Progenitor cell of endocrine pancreas (in vitro differentiated cells): ENCODE measurements around the gene WIPF3. TPM values are rescaled to one million over a fixed set of nuclear protein-coding genes. Genes with fewer than 3 reads are reported as not detected.

Source experiments
- DNase-seq: peaks from one replicate; pipeline ENCODE4 v3.0.0; 2021; ENCODE audit warnings: low spot score; ENCODE audit not compliant: unreplicated experiment
- H3K27ac Mint-ChIP-seq: 2 replicates; pipeline ENCODE4 v1.8.0; 2021; ENCODE audit warnings: mild to moderate bottlenecking, moderate library complexity, mixed read lengths
- H3K27me3 Mint-ChIP-seq: 2 replicates; pipeline ENCODE4 v1.8.0; 2021; ENCODE audit warnings: mixed read lengths
- H3K36me3 Mint-ChIP-seq: 2 replicates; pipeline ENCODE4 v1.8.0; 2022; ENCODE audit warnings: mixed read lengths; ENCODE audit not compliant: insufficient read depth
- H3K4me1 Mint-ChIP-seq: 2 replicates; pipeline ENCODE4 v1.8.0; 2021; ENCODE audit warnings: low read depth, mixed read lengths
- H3K4me3 Mint-ChIP-seq: 2 replicates; pipeline ENCODE4 v1.8.0; 2021; ENCODE audit warnings: low read depth, mild to moderate bottlenecking, moderate library complexity, mixed read lengths
- H3K9me3 Mint-ChIP-seq: 2 replicates; pipeline ENCODE4 v1.8.0; 2021; ENCODE audit warnings: low read depth, mixed read lengths
- CTCF ChIP-seq: fragments of 200-600 bp; sonication (generic); IDR thresholded peaks from one replicate; pipeline ENCODE4 v1.5.0; 2021; ENCODE audit warnings: antibody characterized with exemption, mild to moderate bottlenecking; ENCODE audit not compliant: unreplicated experiment
- total RNA-seq: library from RNA; stranded (reverse); gene quantifications from 2 replicates; pipeline ENCODE4 v1.2.1, GENCODE V29; 2021

WIPF3 gene
- total RNA-seq, 1 donor from 2014 or later: 8.9 TPM

- H3K9me3 Mint-ChIP-seq: no peaks in the 10 kb centered on the region
- H3K27me3 Mint-ChIP-seq: no peaks in the 10 kb centered on the region
- H3K4me1 Mint-ChIP-seq: peaks cover 15% of the 10 kb centered on the region
- no peak overlapping the region for H3K4me3 Mint-ChIP-seq
- H3K36me3 Mint-ChIP-seq: peaks cover 2% of the 10 kb centered on the region
- no peak for TF ChIP-seq CTCF
- H3K27ac Mint-ChIP-seq: no peak overlapping the region
- DNase-seq: no peak
These were observed 38.3 kb downstream of the WIPF3 start for GRCh38 chr7:29844559-29844958.

- Mint-ChIP-seq H3K36me3 (peaks cover 2% of the 10 kb centered on the region), H3K27me3 (peaks cover 3% of the 10 kb centered on the region), H3K4me3 (no peak overlapping the region), H3K4me1 (peaks cover 20% of the 10 kb centered on the region), H3K27ac (peak overlapping the region; percentile 1), H3K9me3 (no peaks in the 10 kb centered on the region)
- DNase-seq: no peak
- no peak for TF ChIP-seq CTCF
These were observed 41.2 kb downstream of the WIPF3 start for GRCh38 chr7:29847496-29847895.

DNA sequence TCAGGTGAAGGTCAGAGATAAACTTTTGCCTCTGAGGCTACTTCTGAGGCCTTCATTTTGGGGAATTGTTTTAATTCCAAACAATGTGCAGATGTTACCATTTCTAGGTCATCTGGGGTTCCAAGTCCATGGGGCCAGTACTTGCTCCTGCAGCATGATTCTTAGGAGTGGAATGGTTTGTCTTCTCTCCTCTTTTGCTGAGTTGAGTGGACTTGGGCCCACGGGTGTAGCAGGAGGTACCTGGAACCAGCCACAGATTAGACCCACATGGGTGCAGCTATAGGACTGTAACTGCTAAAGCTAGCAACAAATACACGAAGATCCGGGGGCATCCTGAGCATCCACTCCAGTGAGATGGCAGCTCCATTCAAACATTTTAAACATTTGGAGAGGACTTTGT, 41.6 kb downstream of the WIPF3 start:
- Mint-ChIP-seq H3K4me3 (no peak overlapping the region), H3K27me3 (peaks cover 3% of the 10 kb centered on the region), H3K27ac (no peak overlapping the region), H3K36me3 (peaks cover 2% of the 10 kb centered on the region), H3K4me1 (peaks cover 17% of the 10 kb centered on the region), H3K9me3 (no peaks in the 10 kb centered on the region)
- no peak for TF ChIP-seq CTCF
- DNase-seq: no peak

- no peak for DNase-seq
These were observed 42.6 kb downstream of the WIPF3 start for GRCh38 chr7:29848941-29849340.

DNA sequence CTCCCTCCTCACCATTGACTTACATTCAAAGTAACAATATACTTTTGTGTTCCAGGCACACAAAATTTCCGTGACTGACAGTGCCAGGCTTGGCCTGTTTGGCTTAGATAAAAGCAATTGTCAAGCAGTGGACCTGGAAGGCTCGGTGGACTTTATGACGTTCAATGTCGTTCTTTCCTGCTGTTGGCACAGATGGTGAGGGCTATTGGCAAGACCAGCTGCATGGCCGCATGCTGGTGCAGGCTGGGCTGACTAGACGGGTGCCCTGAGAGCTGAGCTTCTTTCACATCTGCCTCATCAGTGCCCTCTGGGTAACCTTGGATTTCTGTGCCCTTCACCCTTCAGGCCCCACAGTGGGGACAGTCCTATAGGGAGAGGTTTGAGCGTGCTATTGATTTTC, 45.2 kb downstream of the WIPF3 start:
- Mint-ChIP-seq H3K36me3 (peaks cover 2% of the 10 kb centered on the region), H3K27ac (peak overlapping the region; percentile 45), H3K9me3 (no peaks in the 10 kb centered on the region), H3K4me3 (no peak overlapping the region), H3K27me3 (peaks cover 3% of the 10 kb centered on the region), H3K4me1 (peaks cover 27% of the 10 kb centered on the region)
- DNase-seq: no peak
- no peak for TF ChIP-seq CTCF

More at GRCh38 chr7:29848941-29849340, 42.6 kb downstream of the WIPF3 start:
- no peak overlapping the region for H3K4me3 Mint-ChIP-seq
- H3K36me3 Mint-ChIP-seq: peaks cover 2% of the 10 kb centered on the region
- no peak for TF ChIP-seq CTCF
- H3K4me1 Mint-ChIP-seq: peaks cover 14% of the 10 kb centered on the region
- H3K27me3 Mint-ChIP-seq: peaks cover 3% of the 10 kb centered on the region
- H3K27ac Mint-ChIP-seq: no peak overlapping the region
- H3K9me3 Mint-ChIP-seq: no peaks in the 10 kb centered on the region
